SKM-1 treated with dmso at 0.1 percent for 144 hours (cell line): ENCODE results near the gene CLEC2A.

ENCODE experiments used
- DNase-seq: peaks from one replicate; lab custom pipeline; 2025; ENCODE audit not compliant: unreplicated experiment; lab: John Stamatoyannopoulos, UW

The CLEC2A gene

DNA sequence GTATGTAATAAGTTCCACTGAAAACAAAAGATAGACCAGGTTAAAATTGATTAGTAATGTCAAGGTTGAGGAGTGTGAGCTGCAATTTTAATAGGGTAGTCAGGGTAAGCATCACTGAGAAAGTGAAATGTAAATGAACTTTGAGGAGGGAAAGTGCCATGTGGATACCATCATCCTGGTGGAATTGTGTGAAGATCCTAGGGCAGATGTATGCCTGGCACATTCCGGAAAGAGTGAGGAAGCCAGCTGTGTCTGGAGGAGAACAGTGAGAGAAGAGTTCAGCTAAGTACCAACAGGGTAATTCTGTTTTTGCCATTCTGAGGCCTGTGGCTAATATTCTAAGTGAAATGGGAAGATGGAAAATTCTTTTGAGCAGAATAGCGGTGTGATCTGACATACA, 2.9 kb upstream of the CLEC2A start:
- DNase-seq, result no peak

- DNase-seq, result no peak
These were observed 1.8 kb upstream of the CLEC2A start for GRCh38 chr12:9933958-9934357.

- DNase-seq, result no peak
These were observed 925 bp downstream of the CLEC2A start for GRCh38 chr12:9931245-9931644.

- DNase-seq, result no peak
These were observed 3.6 kb downstream of the CLEC2A start for GRCh38 chr12:9928607-9929006.

GRCh38 chr12:9926876-9927275, 5.3 kb downstream of the CLEC2A start:
- DNase-seq, result no peak

DNA sequence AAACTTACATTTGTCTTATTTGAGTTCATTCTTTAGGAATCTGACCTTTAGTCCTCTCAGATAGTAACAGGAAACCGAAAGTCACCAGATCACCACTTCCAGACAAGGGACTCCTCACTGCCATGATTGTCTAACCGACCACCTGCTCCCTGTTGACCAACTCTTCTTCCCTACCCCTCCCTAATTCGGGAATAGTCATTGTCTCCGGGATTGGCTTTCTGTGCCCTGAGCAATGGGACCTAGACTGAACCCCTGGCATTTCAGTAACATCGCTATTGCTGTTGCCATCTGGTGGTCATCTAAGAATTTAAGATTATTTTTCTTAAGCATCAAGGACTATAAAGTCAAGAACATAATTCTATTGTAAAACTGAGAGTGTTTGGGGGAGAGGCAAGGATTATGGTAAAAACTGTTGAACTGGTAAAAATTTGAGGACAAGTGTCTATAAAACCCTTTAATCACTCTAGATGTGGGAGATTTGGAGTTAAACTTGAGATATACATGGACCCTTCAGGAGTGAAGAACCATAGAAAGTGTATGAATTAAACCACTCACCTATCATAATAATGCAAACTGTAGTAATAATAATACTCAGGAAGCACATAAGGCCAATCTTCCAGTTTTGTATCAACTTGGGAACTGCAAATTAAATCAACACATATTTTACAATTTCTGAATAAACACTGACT, 6.3 kb downstream of the CLEC2A start:
- peak; percentile 3 for DNase-seq

DNA sequence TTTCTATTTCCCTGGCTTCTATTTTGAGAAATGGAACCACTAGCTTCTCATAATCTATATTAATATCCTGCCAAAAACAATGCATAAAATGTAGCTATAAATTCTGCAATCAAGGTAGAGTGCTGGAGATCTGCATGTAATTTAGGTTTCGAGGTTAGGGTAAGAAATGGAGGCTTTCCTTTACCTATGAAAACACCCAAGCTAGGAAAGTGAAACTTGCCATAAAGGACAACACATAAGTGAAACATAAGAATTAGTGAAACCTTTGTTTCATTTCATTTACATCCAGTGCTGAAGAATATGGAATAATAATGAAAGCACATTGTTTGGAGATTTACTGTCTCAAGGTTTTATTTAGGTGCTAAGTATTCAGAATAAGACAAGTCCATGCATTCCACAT, 9.7 kb downstream of the CLEC2A start:
- DNase-seq, result no peak

- DNase-seq, result no peak
These were observed 11.7 kb downstream of the CLEC2A start for GRCh38 chr12:9920451-9920850.

DNA sequence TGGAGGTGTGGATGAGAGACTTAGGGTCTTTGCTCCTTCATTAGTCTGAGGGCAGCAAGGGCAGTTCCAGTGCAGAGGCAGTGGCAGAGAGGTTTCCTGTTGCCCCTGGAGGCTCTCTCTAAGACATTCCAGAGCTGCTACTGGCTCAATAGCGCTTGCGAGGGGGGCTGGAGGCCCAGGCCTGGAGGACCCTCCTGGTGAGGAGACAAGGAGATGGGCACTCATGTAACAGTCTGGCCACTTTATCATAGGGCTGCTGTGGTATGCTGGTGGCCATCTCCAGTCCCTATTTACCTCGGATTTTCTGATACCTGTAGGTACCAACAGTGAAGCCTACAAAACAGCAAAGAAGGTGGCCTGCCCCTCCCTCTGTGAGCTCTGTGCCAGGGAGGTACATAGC, 12.7 kb downstream of the CLEC2A start:
- DNase-seq, result no peak

GRCh38 chr12:9911708-9912107, 20.5 kb downstream of the CLEC2A start:
- DNase-seq, result no peak

- DNase-seq, result peak; percentile 18
These were observed 21.3 kb downstream of the CLEC2A start for GRCh38 chr12:9910716-9911421.

DNA sequence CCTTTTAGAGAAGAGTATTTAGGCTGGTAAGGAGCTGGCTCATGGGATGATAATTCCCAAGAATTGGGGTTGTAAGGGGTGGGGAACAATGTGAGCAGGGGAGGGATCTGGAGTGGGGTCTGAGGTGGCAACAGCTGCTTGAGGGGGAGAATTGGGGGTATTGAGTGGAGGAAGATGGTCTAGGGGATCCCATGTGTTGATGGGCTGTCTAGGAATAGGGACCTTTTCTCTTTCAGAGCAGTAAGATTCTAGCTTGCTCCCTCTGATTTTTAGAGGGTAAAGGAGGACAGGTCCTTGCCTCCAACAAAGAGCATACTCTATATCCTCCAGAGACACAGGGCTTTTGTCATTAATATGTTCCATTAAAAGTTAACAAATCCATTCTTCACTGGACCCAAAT, 22.4 kb downstream of the CLEC2A start:
- no peak for DNase-seq

- DNase-seq, result no peak
These were observed 23.8 kb downstream of the CLEC2A start for GRCh38 chr12:9908350-9908749.

DNA sequence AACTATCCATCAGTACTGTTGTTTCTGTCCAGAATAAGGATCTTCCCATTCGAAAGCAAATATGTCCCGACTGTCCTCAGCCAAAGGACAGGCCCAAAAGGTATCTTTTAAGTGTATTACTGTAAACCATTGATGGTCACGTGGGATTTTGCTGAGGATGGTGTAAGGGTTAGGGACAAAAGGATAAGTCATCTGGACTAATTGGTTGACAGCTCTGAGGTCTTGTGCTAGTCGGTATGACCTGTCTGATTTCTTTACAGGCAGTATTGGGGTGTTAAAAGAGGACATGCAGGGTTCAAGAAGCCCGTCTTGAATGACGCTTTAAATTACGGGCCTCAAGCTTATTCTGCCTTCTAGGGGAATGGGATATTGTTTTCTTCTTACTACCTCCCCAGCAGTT, 24.4 kb downstream of the CLEC2A start:
- DNase-seq, result no peak

DNA sequence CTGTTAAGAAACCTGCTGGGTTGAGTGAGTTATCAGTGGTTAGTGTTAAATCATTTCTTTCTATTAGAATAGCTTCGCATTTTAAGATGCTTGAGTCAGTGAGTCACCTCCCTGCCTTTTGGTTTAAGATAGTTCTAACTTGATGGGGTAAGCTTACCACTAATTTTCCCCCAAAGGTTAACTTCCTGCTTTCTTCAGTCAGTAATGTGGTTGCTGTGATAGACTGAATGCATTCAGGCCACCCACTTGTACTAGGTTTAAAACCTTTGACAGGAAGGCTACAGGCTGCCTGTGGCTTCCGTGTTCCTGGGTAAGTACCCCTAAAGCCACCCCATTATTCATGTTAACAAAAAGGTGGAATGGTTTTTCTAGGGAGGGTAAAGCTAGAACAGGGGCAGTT, 25.3 kb downstream of the CLEC2A start:
- DNase-seq, result peak; percentile 40

GRCh38 chr12:9902539-9903228, 29.5 kb downstream of the CLEC2A start:
- no peak for DNase-seq

GRCh38 chr12:9900930-9901329, 31.2 kb downstream of the CLEC2A start:
- no peak for DNase-seq

DNA sequence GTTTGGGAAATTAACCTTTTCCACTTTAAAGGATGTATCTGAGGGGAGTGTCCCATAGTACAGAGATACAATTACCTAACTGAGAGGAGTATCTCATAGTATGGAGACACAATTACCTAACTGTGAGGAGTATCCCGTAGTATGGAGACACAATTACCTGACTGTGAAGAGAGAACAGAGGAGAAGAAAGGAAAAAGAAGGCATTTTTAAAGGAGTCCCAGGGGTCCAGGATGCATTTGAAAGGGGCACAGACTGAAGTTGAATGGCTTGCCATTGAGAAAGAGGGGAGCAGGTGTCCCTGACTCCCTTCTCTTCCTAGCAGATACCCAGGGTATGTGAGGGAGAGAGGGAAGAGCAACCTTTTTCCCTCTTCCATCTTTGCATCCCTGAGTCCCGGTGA, 33.0 kb downstream of the CLEC2A start:
- DNase-seq, result no peak

- no peak for DNase-seq
These were observed 34.6 kb downstream of the CLEC2A start for GRCh38 chr12:9897535-9897934.

- DNase-seq, result no peak
These were observed 36.8 kb downstream of the CLEC2A start for GRCh38 chr12:9895215-9895971.

DNA sequence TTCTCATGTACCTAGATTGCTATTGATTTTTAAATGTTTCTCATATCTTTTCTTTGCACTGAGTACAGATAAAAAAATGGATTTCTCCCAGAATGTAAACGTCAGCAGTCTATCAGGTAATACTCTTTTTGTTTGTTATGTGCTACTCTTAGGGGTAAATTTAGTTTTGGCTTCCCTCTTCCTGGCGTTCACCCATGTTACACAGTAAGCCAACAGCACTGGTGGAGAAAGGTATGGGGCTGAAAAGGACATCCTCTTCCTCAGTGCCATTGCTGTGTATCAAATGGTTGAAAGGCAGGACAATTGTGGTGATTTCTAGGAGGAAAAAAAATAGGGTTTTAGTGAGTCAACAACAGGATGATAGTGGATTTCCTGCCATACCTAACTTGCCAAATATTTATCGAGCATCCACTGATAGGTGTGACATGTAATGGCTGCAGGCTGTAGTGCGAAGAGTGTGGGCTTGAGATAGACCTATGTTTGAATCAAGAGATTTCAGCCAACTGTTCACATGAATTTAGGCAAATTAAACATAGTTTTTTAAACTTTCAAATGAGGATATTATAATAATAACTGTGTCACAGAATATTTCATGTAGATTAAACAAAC, 43.4 kb downstream of the CLEC2A start:
- DNase-seq, result no peak
